H1 (cell line): ENCODE results near the gene TTYH2. TPM values are rescaled to one million over a fixed set of nuclear protein-coding genes. Genes with fewer than 3 reads are reported as not detected.
A peak's percentile ranks its signal among the peaks of the same experiment; 100 is the strongest.

Experiments used
- BACH1 ChIP-seq: IDR thresholded peaks from 2 replicates; pipeline ENCODE4 v1.6.1; 2012; ENCODE audit warnings: low read length, improper control_type of control experiment
- CEBPB ChIP-seq: IDR thresholded peaks from 2 replicates; pipeline ENCODE4 v1.6.1; 2012; ENCODE audit warnings: low read depth, low read length
- CHD1 ChIP-seq: IDR thresholded peaks from 2 replicates; pipeline ENCODE4 v1.6.1; 2012; ENCODE audit warnings: low read depth, low read length, improper control_type of control experiment
- CREB1 ChIP-seq: IDR thresholded peaks from 2 replicates; pipeline ENCODE4 v1.6.1; 2012; ENCODE audit warnings: inconsistent platforms
- CTBP2 ChIP-seq: IDR thresholded peaks from 2 replicates; pipeline ENCODE4 v1.7.0; 2011; ENCODE audit warnings: borderline replicate concordance, mild to moderate bottlenecking, moderate library complexity, mixed read lengths, low read length; ENCODE audit not compliant: insufficient read depth, insufficient read length
- EP300 ChIP-seq, 2 experiments: IDR thresholded peaks; 1 replicate in 1 of 2; 2 replicates in 1 of 2; pipeline ENCODE4 v1.6.1; 2011 to 2012; ENCODE audit warnings: low read depth in 2 of 2, low read length in 2 of 2, mild to moderate bottlenecking in 2 of 2, borderline replicate concordance in 1 of 2, inconsistent platforms in 1 of 2, moderate library complexity in 1 of 2
- KDM5A ChIP-seq: fragments of 200-600 bp; IDR thresholded peaks from 2 replicates; pipeline ENCODE4 v1.7.1; 2012; ENCODE audit warnings: mild to moderate bottlenecking, low read length, inconsistent platforms, mixed read lengths
- PHF8 ChIP-seq: fragments of 200-600 bp; sonication (generic); conservative IDR thresholded peaks from 2 replicates; pipeline ENCODE4 v1.7.1; 2012; ENCODE audit warnings: low read depth, mild to moderate bottlenecking, inconsistent platforms, low read length, moderate library complexity
- RAD21 ChIP-seq, 2 experiments: IDR thresholded peaks in 1 of 2; conservative IDR thresholded peaks in 1 of 2; 2 replicates each; pipeline ENCODE4 v1.6.1; 2011; ENCODE audit warnings: low read depth in 2 of 2, low read length in 2 of 2, improper control_type of control experiment in 1 of 2, inconsistent platforms in 1 of 2, mild to moderate bottlenecking in 1 of 2, moderate library complexity in 1 of 2
- RBBP5 ChIP-seq: IDR thresholded peaks from 2 replicates; pipeline ENCODE4 v1.7.1; 2012; ENCODE audit warnings: low read depth, mild to moderate bottlenecking, inconsistent platforms, low read length, moderate library complexity, borderline replicate concordance
- RFX5 ChIP-seq: IDR thresholded peaks from 2 replicates; pipeline ENCODE4 v1.6.1; 2011; ENCODE audit warnings: low read depth, low read length, improper control_type of control experiment, borderline replicate concordance
- RXRA ChIP-seq: IDR thresholded peaks from 2 replicates; pipeline ENCODE4 v1.6.1; 2011; ENCODE audit warnings: low read depth, mild to moderate bottlenecking, low read length, moderate library complexity; ENCODE audit not compliant: insufficient read depth
- SIX5 ChIP-seq: IDR thresholded peaks from 2 replicates; pipeline ENCODE4 v1.6.1; 2011; ENCODE audit warnings: mild to moderate bottlenecking, low read depth, low read length
- SUZ12 ChIP-seq: fragments of 200-600 bp; sonication (generic); IDR thresholded peaks from 2 replicates; pipeline ENCODE4 v1.6.1; 2012; ENCODE audit warnings: mild to moderate bottlenecking, inconsistent platforms, low read length, moderate library complexity, mixed read lengths
- TAF1 ChIP-seq: IDR thresholded peaks from 2 replicates; pipeline ENCODE4 v1.6.1; 2011; ENCODE audit warnings: mild to moderate bottlenecking, low read depth, low read length
- TCF12 ChIP-seq: IDR thresholded peaks from 2 replicates; pipeline ENCODE4 v1.6.1; 2011; ENCODE audit warnings: low read depth, mild to moderate bottlenecking, low read length
- TEAD4 ChIP-seq: IDR thresholded peaks from 2 replicates; pipeline ENCODE4 v1.6.1; 2012; ENCODE audit warnings: low read depth, low read length, inconsistent platforms, mixed read lengths
- USF2 ChIP-seq: IDR thresholded peaks from 2 replicates; pipeline ENCODE4 v1.6.1; 2011; ENCODE audit warnings: low read length, improper control_type of control experiment
- polyA plus RNA-seq, 7 experiments: library from polyadenylated mRNA; depleted of rRNA in 3 of 7; stranded (reverse) in 5 of 7; unstranded in 2 of 7; fragments of >200 nt in 5 of 7; fragments of 200-250 nt in 2 of 7; gene quantifications; 1 replicate in 5 of 7; 2 replicates in 1 of 7; 4 replicates in 1 of 7; pipeline versions ENCODE4 v1.2.1 to v1.2.3, GENCODE V29; 2011 to 2013; ENCODE audit warnings: missing spikeins in 2 of 7, mixed read lengths in 2 of 7
- total RNA-seq: library from RNA; stranded (reverse); fragmentation: NEBNext Ultra II Directional; extraction: Animal tissue kit (Norgen Biotek cat#: 25700); gene quantifications from 2 replicates; pipeline ENCODE4 v1.2.1, GENCODE V29; 2021
- TF ChIP-seq, protein P1 (sequence below), 3 experiments: IDR thresholded peaks; 1 replicate in 2 of 3; 2 replicates in 1 of 3; pipeline versions ENCODE4 v1.5.1 to v1.6.1; 2011; ENCODE audit warnings: low read length in 3 of 3, mild to moderate bottlenecking in 3 of 3, inconsistent platforms in 2 of 3, low read depth in 1 of 3, moderate library complexity in 1 of 3; ENCODE audit not compliant: insufficient read depth in 1 of 3; ENCODE audit errors: control extremely low read depth in 1 of 3
- TF ChIP-seq, protein P2 (sequence below): IDR thresholded peaks from 2 replicates; pipeline ENCODE4 v1.6.1; 2012; ENCODE audit warnings: inconsistent platforms

Gene TTYH2
- total and polyA plus RNA-seq, 2 of the 8 experiments (the other 6 are each of a cell fraction or from before 2014, with no cell fraction given), result 3.2 to 9.2 TPM

DNA sequence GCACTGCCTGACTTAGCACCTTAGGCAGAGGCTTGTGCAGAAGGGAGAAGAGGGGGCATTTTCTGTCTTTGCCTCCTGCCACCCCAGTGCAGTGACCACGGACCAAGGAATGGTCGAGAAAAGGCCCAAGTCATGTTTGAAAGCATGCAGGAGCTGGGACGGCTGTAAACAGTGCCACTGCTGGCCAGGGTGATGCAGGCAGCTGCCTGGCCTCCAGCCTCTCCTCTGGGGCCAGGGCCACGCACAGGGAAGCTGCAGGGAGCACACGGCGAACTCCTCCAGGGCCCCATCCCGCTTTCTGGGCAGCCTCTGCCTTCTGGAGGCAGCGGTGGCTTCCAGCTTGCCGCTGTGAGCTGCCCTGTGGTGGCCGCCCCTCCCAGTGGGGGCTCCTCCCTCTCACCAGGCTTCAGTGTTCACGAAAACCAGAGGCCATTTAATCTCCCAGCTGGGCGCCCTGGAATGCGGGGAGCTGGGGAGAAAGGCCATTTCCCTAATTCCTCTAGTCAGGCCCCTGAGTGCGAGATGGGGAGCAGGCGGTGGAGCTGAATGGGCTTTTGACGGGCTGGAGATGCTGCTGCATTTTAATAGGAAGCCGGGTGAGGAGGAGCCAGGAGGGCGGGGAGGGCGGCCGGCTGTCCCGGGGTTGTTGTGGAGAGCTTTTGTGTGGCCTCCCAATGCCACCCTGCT is 31.9 kb downstream of the TTYH2 start (continued):
- TF ChIP-seq SIX5 (no peak), CEBPB (no peak), RAD21 (IDR thresholded peaks at IDR 0.05 in 1 of 2, conservative IDR thresholded peaks at IDR 0.05 in 1 of 2; ENCODE audit: low read depth in 2 of 2, low read length in 2 of 2) (no peak), TEAD4 (peak; percentile 95), CHD1 (no peak), BACH1 (no peak), RFX5 (no peak), PHF8 (no peak), CREB1 (no peak), SUZ12 (0 out of 2 replicates have a peak, but pooled peaks have one; percentile 27), RBBP5 (no peak), USF2 (no peak), KDM5A (no peak), TAF1 (no peak), TCF12 (no peak), CTBP2 (no peak), RXRA (0 out of 2 replicates have a peak, but pooled peaks have one; percentile 72), EP300 (IDR thresholded peaks at IDR 0.05; ENCODE audit: borderline replicate concordance in 1 of 2, low read depth in 2 of 2, low read length in 2 of 2) (0 out of 3 replicates have a peak, but pooled peaks of 1 of the 2 experiments have one; percentile 48)
- TF ChIP-seq, protein P1, sequence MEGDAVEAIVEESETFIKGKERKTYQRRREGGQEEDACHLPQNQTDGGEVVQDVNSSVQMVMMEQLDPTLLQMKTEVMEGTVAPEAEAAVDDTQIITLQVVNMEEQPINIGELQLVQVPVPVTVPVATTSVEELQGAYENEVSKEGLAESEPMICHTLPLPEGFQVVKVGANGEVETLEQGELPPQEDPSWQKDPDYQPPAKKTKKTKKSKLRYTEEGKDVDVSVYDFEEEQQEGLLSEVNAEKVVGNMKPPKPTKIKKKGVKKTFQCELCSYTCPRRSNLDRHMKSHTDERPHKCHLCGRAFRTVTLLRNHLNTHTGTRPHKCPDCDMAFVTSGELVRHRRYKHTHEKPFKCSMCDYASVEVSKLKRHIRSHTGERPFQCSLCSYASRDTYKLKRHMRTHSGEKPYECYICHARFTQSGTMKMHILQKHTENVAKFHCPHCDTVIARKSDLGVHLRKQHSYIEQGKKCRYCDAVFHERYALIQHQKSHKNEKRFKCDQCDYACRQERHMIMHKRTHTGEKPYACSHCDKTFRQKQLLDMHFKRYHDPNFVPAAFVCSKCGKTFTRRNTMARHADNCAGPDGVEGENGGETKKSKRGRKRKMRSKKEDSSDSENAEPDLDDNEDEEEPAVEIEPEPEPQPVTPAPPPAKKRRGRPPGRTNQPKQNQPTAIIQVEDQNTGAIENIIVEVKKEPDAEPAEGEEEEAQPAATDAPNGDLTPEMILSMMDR (IDR thresholded peaks at IDR 0.05; ENCODE audit: control extremely low read depth in 1 of 3, insufficient read depth in 1 of 3, low read depth in 1 of 3, low read length in 3 of 3), result peak; percentile 16 to 32 (median 24); a peak in 3 of 4 replicates
- TF ChIP-seq, protein P2, sequence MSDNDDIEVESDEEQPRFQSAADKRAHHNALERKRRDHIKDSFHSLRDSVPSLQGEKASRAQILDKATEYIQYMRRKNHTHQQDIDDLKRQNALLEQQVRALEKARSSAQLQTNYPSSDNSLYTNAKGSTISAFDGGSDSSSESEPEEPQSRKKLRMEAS, result peak; percentile 24; the same call in 1 of the 2 replicates
